ENCODE data around the gene SACM1L.

DNA sequence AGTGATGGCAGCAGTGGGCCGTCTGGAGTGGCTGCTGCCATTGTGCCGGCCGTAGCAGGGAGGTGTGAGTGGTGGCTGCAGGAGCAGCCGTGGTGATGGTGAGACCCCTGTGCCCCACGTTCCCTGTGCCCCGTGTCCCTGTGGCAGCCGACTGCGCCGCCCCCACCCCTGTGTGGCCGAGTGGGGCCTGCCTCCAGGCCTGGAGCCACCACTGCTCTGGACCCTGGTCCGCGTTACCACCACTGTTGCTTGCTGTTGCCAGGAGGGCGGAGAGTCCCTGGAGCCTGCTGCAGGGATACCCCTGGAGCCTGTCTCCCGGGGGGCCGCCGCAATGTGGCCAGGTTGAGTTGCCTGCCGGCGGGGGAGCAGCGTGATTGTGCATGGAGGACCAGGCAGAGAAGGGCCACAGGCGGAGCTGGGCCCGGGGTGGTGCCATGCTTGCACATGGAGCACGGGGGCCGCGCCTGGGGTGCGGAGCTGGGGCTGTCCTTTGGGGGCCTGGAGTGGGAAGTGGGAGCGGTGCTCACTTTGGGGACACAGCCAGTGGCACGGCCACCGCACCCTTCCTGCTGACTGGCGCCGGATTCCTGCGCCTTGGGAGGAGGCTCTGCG, 57.1 kb downstream of the SACM1L start:
- TF ChIP-seq EZH2 (IDR thresholded peaks at IDR 0.05; ENCODE audit: borderline replicate concordance), result no peak
- no peak for TF ChIP-seq CTCF (IDR thresholded peaks at IDR 0.05; ENCODE audit: poor library complexity)
